Epithelial cell of esophagus (primary cell): ENCODE results near the gene OR51E1.

Experiments
- DNase-seq: peaks from one replicate; pipeline ENCODE4 v3.0.0; 2010; ENCODE audit warnings: low read depth
- H3K4me3 ChIP-seq: 2 replicates; pipeline ENCODE4 v1.5.1; 2011; ENCODE audit warnings: mild to moderate bottlenecking, low read length, control low read depth
- CTCF ChIP-seq: IDR thresholded peaks from 2 replicates; pipeline ENCODE4 v1.5.1; 2011; ENCODE audit warnings: low read depth, mild to moderate bottlenecking, low read length, control low read depth, inconsistent platforms; ENCODE audit not compliant: insufficient read depth; ENCODE audit errors: missing control alignments

The OR51E1 gene

GRCh38 chr11:4611986-4612385 lies 31.8 kb upstream of the OR51E1 start:
- DNase-seq: no peak
- no peak for TF ChIP-seq CTCF
- no peak overlapping the region for H3K4me3 ChIP-seq

- DNase-seq: no peak
Observed at GRCh38 chr11:4615856-4616444, 27.8 kb upstream of the OR51E1 start.

GRCh38 chr11:4619514-4619913 lies 24.3 kb upstream of the OR51E1 start:
- no peak for TF ChIP-seq CTCF
- no peak overlapping the region for H3K4me3 ChIP-seq
- no peak for DNase-seq

More at GRCh38 chr11:4615856-4616444, 27.8 kb upstream of the OR51E1 start:
- no peak for TF ChIP-seq CTCF
- no peak overlapping the region for H3K4me3 ChIP-seq

DNA sequence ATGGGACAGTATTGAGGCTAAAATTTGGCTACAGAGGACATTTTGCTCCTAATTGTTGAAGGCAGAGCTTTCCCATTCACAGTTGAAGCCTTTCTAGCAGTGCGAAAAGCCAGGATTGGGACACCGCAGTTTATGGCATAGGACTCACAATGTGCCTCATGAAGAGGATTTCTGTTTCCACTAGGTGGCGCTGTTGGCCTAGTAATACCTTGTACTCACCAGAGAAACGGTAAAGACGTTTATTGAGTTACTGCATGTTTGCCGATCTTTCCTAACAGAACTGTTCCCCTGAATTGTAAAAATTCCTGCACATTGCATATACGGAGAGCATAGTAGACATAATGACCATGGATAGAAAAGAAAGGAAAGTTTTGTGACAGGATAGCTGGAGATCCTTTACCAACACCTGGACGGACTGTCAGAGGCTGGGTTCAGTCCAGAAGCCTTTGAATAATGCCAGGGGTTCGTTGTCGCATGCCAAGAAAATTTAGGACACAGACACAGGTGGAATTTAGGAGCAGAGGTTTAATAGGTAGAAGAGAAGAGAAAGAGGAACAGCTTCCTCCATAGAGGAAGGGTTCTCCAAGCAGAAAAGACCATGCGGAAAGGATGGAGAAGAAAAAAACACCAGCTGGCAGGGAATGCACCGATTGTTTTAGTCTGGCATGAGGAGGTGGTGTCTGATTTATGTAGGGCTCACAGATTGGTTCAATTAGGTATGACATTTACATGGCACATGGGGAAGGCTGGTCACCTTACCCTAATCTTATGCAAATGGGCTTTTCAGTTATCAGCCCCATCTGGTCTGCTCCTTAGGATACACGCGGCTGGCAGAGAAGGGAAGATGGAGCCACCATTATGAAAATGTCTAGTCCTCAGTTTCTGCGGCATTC lies 17.3 kb upstream of the OR51E1 start:
- DNase-seq: peak; percentile 85
- no peak overlapping the region for H3K4me3 ChIP-seq
- peak; percentile 75 for TF ChIP-seq CTCF

DNA sequence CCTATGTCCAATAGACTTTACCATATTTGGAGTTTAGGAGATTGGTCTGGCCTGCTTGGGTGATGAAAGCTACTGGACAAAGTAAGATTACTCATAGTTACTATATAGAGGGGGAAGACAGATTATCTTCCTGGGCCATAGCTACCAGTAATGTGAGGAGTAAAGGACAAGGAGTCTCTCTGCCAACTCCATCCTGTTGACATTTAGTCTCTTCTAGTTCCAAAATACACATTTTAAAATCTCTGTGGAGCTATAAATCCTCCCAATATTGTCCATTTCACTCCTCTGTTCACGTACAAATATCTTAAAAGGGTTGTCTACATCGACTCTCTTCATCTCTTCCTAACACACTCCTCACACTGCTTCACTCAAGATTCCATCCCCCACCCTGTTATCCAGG lies 7.6 kb upstream of the OR51E1 start:
- no peak for DNase-seq
- TF ChIP-seq CTCF: no peak
- no peak overlapping the region for H3K4me3 ChIP-seq

- peak; percentile 93 for TF ChIP-seq CTCF
- no peak within 1 kb of the TSS for H3K4me3 ChIP-seq
- peak; percentile 73 for DNase-seq
Observed at GRCh38 chr11:4636962-4637661, 6.7 kb upstream of the OR51E1 start, which contains the start of gene OR51D1. OR51D1 (plus strand) TSS chr11:4637477; CDS start chr11:4639791, 2,314 bp downstream.
